DND-41 (cell line): ENCODE measurements around the gene CKB.

Experiments
- ATAC-seq: fragments of 200-7000 bp; cut with Tn5 transposase; 3 replicates; pipeline ENCODE4 v1.9.1; 2021; ENCODE audit warnings: low read depth; ENCODE audit not compliant: insufficient read depth
- DNase-seq: peaks from one replicate; pipeline ENCODE4 v3.0.0-alpha.2; 2020
- H2AFZ ChIP-seq: 2 replicates; pipeline ENCODE4 v1.6.0; 2012; ENCODE audit warnings: low read depth, low read length
- H3K27ac ChIP-seq: 2 replicates; pipeline ENCODE4 v1.5.1; 2012; ENCODE audit warnings: low read length, inconsistent platforms
- H3K27me3 ChIP-seq: fragments of 200-600 bp; sonication (generic); 2 replicates; pipeline ENCODE4 v1.6.0; 2012; ENCODE audit warnings: low read length, mild to moderate bottlenecking, inconsistent platforms; ENCODE audit not compliant: insufficient read depth, poor library complexity
- H3K36me3 ChIP-seq: 2 replicates; pipeline ENCODE4 v1.5.1; 2012; ENCODE audit warnings: low read length, inconsistent platforms; ENCODE audit not compliant: insufficient read depth
- H3K4me1 ChIP-seq: 2 replicates; pipeline ENCODE4 v1.5.1; 2012; ENCODE audit warnings: mild to moderate bottlenecking, low read length; ENCODE audit not compliant: insufficient read depth
- H3K4me2 ChIP-seq: 2 replicates; pipeline ENCODE4 v1.6.0; 2012; ENCODE audit warnings: mild to moderate bottlenecking, moderate library complexity, low read length, inconsistent platforms; ENCODE audit not compliant: insufficient read depth
- H3K4me3 ChIP-seq, 2 experiments: fragments of 200-600 bp in 1 of 2; shearing (Covaris generic) in 1 of 2; 2 replicates each; pipeline ENCODE4 v1.5.1; 2012 to 2016; ENCODE audit warnings: inconsistent platforms in 2 of 2, low read length in 2 of 2, mild to moderate bottlenecking in 2 of 2, low read depth in 1 of 2, moderate library complexity in 1 of 2
- H3K79me2 ChIP-seq: 2 replicates; pipeline ENCODE4 v1.6.0; 2012; ENCODE audit warnings: low read length, inconsistent platforms; ENCODE audit not compliant: insufficient read depth
- H3K9ac ChIP-seq: 2 replicates; pipeline ENCODE4 v1.6.0; 2012; ENCODE audit warnings: low read depth, mild to moderate bottlenecking, inconsistent platforms, low read length, moderate library complexity
- H3K9me3 ChIP-seq: 2 replicates; pipeline ENCODE4 v1.5.1; 2012; ENCODE audit warnings: low read length, moderate library complexity, mild to moderate bottlenecking, inconsistent platforms; ENCODE audit not compliant: insufficient read depth, severe bottlenecking
- H4K20me1 ChIP-seq: 2 replicates; pipeline ENCODE4 v1.6.0; 2012; ENCODE audit warnings: low read length; ENCODE audit not compliant: insufficient read depth
- CTCF ChIP-seq: IDR thresholded peaks from 2 replicates; pipeline ENCODE4 v1.5.1; 2012; ENCODE audit warnings: borderline replicate concordance, low read length, moderate library complexity, mild to moderate bottlenecking; ENCODE audit not compliant: poor library complexity, severe bottlenecking; ENCODE audit errors: extremely low read depth
- EZH2 ChIP-seq: IDR thresholded peaks from 3 replicates; pipeline ENCODE4 v1.6.1; 2012; ENCODE audit warnings: borderline replicate concordance, low read depth, mild to moderate bottlenecking, moderate library complexity, low read length, inconsistent platforms; ENCODE audit not compliant: severe bottlenecking

Gene CKB

DNA sequence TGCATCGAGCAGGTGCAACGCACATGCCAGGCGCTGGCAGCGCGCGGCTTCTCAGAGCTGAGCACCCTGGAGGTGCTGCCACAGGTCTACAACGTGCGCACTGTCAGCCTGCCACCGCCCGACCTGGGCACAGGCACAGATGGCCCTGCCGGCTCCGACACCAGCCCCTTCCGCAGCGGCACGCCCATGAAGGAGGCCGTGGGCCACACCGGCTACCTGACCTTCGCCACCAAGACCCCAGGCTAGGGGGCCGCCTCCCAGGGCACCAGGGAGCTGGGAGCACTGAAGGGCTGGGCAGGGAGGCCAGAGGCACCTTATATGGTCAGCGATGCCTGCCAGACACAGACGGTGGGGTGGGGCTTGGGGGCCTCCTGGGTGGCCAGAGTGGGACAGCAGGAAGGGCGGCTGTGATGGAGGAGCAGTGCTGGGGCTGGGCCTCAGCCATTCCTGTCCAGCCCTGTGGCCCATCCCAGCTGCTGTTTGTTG, 12.0 kb upstream of the CKB start:
- H3K4me1 ChIP-seq: peaks cover 22% of the 10 kb centered on the region
- peaks cover 85% of the 10 kb centered on the region for H4K20me1 ChIP-seq
- peaks cover 61% of the 10 kb centered on the region for H3K36me3 ChIP-seq

DNA sequence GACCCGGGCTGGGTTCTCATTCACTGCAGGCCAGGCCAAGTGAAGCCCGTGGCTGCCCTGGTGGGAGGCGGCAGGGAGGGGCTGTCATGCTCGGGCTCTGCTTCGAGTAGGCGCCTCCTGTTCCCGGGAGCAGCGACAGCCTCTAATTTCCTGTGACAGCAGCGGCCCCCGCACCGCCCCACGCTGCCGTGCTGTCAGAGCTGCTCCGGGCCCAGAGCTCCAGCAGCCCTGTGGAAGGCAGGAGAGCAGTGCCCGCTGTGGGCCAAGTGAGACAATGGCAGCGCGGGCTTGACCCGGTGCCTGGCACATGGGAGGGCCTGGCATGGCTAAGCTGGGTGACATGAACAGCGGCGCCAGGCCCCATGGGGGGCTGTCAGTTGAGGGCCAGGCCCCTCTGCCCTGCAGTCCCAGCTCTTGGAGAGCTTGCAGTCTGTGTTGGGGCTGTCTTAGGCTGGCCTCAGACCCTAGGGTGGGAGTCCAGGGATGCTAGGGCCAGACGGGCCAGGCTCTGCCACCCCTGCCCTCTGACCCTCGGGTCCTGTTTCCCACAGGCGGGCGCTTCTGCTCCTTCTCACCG, 11.5 kb upstream of the CKB start:
- no peaks in the 10 kb centered on the region for H3K27me3 ChIP-seq
- no peak for ATAC-seq
- no peak overlapping the region for H3K9ac ChIP-seq
- H3K36me3 ChIP-seq: peaks cover 61% of the 10 kb centered on the region
- peaks cover 82% of the 10 kb centered on the region for H4K20me1 ChIP-seq
- H3K79me2 ChIP-seq: peaks cover 37% of the 10 kb centered on the region
- H3K27ac ChIP-seq: no peak overlapping the region
- no peak overlapping the region for H3K4me3 ChIP-seq
- H3K4me2 ChIP-seq: no peak overlapping the region
- TF ChIP-seq EZH2: no peak
- TF ChIP-seq CTCF: no peak
- H3K9me3 ChIP-seq: no peaks in the 10 kb centered on the region
- H2AFZ ChIP-seq: no peak overlapping the region
- peaks cover 23% of the 10 kb centered on the region for H3K4me1 ChIP-seq
- DNase-seq: no peak

More for the DNA sequence above, 12.0 kb upstream of the CKB start:
- no peak overlapping the region for H2AFZ ChIP-seq
- no peak overlapping the region for H3K27ac ChIP-seq
- no peak for TF ChIP-seq EZH2
- TF ChIP-seq CTCF: no peak
- H3K9ac ChIP-seq: no peak overlapping the region
- DNase-seq (no peak), ATAC-seq (no peak)
- H3K79me2 ChIP-seq: peaks cover 32% of the 10 kb centered on the region
- H3K9me3 ChIP-seq: no peaks in the 10 kb centered on the region
- H3K4me3 ChIP-seq: no peak overlapping the region
- no peaks in the 10 kb centered on the region for H3K27me3 ChIP-seq
- H3K4me2 ChIP-seq: no peak overlapping the region

DNA sequence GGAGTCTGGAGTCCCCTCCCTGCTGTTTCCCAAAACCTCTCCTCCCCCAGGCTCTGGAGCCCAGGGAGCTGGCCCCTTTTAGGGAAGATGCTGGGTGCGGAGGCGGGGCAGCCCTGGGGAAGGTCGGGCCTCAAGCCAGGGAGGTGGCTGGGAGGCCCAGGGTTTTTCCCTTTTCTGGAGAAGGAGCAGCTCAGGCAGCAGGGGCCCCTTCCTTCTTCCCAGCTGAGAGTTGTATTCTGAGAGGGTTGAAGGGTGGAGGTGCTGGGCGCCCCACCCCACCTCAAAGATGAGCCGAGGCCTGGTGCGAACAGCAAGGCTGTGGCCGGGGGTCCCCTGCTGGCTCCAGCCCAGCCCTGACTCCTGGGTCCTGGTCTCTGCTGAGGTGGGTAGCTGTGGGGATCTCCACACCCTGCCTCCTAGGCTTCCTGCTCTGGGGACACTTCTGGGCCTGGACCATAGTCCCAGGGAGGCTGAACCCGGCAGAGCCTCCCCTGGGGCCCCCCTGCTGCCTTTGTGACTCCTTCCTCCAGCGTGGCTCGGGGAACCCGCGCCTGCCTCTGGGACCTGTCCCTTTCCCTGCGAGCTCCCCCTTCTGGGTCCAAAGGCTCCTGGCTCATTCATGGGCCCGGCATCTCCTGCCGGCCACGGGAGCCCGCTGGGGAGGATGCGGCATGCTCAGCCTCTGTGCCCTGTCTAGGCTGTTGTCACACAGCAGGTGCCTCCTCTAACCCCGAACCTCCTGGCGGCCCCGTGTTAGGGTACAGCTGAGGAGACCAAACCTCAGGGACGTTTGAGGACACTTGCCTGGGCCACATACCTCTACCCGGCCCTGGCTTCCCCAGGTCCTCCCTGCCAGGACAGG, 10.7 kb upstream of the CKB start:
- no peak for TF ChIP-seq EZH2
- no peak for TF ChIP-seq CTCF
- Histone ChIP-seq H3K4me1 (peaks cover 26% of the 10 kb centered on the region), H3K79me2 (peaks cover 43% of the 10 kb centered on the region), H3K27me3 (no peaks in the 10 kb centered on the region), H3K4me2 (no peak overlapping the region), H4K20me1 (peaks cover 78% of the 10 kb centered on the region), H3K9me3 (no peaks in the 10 kb centered on the region), H3K27ac (no peak overlapping the region), H3K4me3 (no peak overlapping the region), H3K36me3 (peaks cover 61% of the 10 kb centered on the region), H2AFZ (no peak overlapping the region), H3K9ac (no peak overlapping the region)
- no peak for DNase-seq
- no peak for ATAC-seq
